GM12892 (cell line): Measurements from ENCODE around the gene WEE1.
A peak's percentile ranks its signal among the peaks of the same experiment; 100 is the strongest.
"Not testable (repeated sequence)": the region's sequence is repeated elsewhere in the genome, so short reads cannot be mapped to it uniquely, and the experiment has no call there.

Source experiments
- DNase-seq: peaks from one replicate; pipeline ENCODE4 v3.0.0; 2011; ENCODE audit not compliant: insufficient read length
- FAIRE-seq: peaks from 2 replicates; lab custom pipeline; 2011; peaks lifted over from hg19 to GRCh38; lab: Jason Lieb, UNC
- POLR2A ChIP-seq: IDR thresholded peaks from 2 replicates; pipeline ENCODE4 v1.6.1; 2011; ENCODE audit warnings: low read depth, low read length, control low read depth
- POLR2AphosphoS5 ChIP-seq: IDR thresholded peaks from 2 replicates; pipeline ENCODE4 v1.6.1; 2011; ENCODE audit warnings: low read depth, low read length, control low read depth
- TAF1 ChIP-seq: IDR thresholded peaks from 2 replicates; pipeline ENCODE4 v1.6.1; 2011; ENCODE audit warnings: low read depth, mild to moderate bottlenecking, control low read depth, low read length, borderline replicate concordance

WEE1 gene

GRCh38 chr11:9616858-9617257 is 43.4 kb downstream of the WEE1 start:
- no peak for DNase-seq
- no peak for TF ChIP-seq TAF1
- no peak for TF ChIP-seq POLR2A
- no peak for TF ChIP-seq POLR2AphosphoS5
- FAIRE-seq = peak; percentile 72

- FAIRE-seq (no peak), DNase-seq (no peak)
- TF ChIP-seq POLR2A = no peak
- no peak for TF ChIP-seq POLR2AphosphoS5
- TF ChIP-seq TAF1 = no peak
Measured at GRCh38 chr11:9617940-9618339, 44.5 kb downstream of the WEE1 start.

GRCh38 chr11:9619004-9619403 is 45.5 kb downstream of the WEE1 start:
- FAIRE-seq (no peak), DNase-seq (no peak)
- no peak for TF ChIP-seq POLR2AphosphoS5
- TF ChIP-seq POLR2A = no peak
- TF ChIP-seq TAF1 = no peak

- FAIRE-seq = peak; percentile 46
- TF ChIP-seq TAF1 (no peak), POLR2AphosphoS5 (no peak), POLR2A (no peak)
- DNase-seq = no peak
Measured at GRCh38 chr11:9619971-9620370, 46.5 kb downstream of the WEE1 start.

- not testable (repeated sequence) for DNase-seq, FAIRE-seq
Measured at GRCh38 chr11:9622353-9622752, 48.9 kb downstream of the WEE1 start.

GRCh38 chr11:9623053-9623452 is 49.6 kb downstream of the WEE1 start:
- not testable (repeated sequence) for DNase-seq, FAIRE-seq

- TF ChIP-seq TAF1 = no peak
- no peak for TF ChIP-seq POLR2A
- no peak for TF ChIP-seq POLR2AphosphoS5
- DNase-seq = no peak
- FAIRE-seq = no peak
Measured at GRCh38 chr11:9624448-9624847, 51.0 kb downstream of the WEE1 start.

GRCh38 chr11:9625162-9625561 is 51.7 kb downstream of the WEE1 start:
- TF ChIP-seq POLR2AphosphoS5 = no peak
- no peak for TF ChIP-seq TAF1
- TF ChIP-seq POLR2A = no peak
- FAIRE-seq (peak; percentile 69), DNase-seq (no peak)

- DNase-seq (no peak), FAIRE-seq (peak; percentile 78)
- no peak for TF ChIP-seq TAF1
- no peak for TF ChIP-seq POLR2AphosphoS5
- TF ChIP-seq POLR2A = no peak
Measured at GRCh38 chr11:9625728-9626127, 52.3 kb downstream of the WEE1 start.

GRCh38 chr11:9626496-9627394 is 53.3 kb downstream of the WEE1 start:
- peak; percentile 78 for FAIRE-seq
- DNase-seq = no peak
- TF ChIP-seq POLR2A (no peak), TAF1 (no peak), POLR2AphosphoS5 (no peak)

GRCh38 chr11:9629064-9629463 is 55.6 kb downstream of the WEE1 start:
- peak; percentile 98 for FAIRE-seq
- peak; percentile 36 for DNase-seq
- TF ChIP-seq POLR2A (peak; percentile 41; the same call in 1 of the 2 replicates), TAF1 (no peak)

GRCh38 chr11:9633679-9634078 is 60.2 kb downstream of the WEE1 start:
- DNase-seq (no peak), FAIRE-seq (no peak)
- TF ChIP-seq TAF1 (no peak), POLR2AphosphoS5 (no peak), POLR2A (no peak)

- FAIRE-seq (no peak), DNase-seq (no peak)
- no peak for TF ChIP-seq POLR2AphosphoS5
- TF ChIP-seq POLR2A = no peak
- no peak for TF ChIP-seq TAF1
Measured at GRCh38 chr11:9636691-9637090, 63.2 kb downstream of the WEE1 start.

- DNase-seq (no peak), FAIRE-seq (no peak)
- no peak for TF ChIP-seq POLR2A
- TF ChIP-seq POLR2AphosphoS5 = no peak
- TF ChIP-seq TAF1 = no peak
Measured at GRCh38 chr11:9639099-9639498, 65.6 kb downstream of the WEE1 start.
